Measurements from ENCODE around the gene PARVB. TPM values are rescaled to one million over a fixed set of nuclear protein-coding genes. Genes with fewer than 3 reads are reported as not detected.

PARVB gene
- total and polyA plus RNA-seq, 10 of the 15 experiments (the other 5 are each of a cell fraction or from before 2014, with no cell fraction given): 5.2 to 264 (median 76.0) TPM

- ChIA-PET RAD21 (ENCODE audit: unreplicated experiment) (no interaction called here), CTCF (no interaction called here), SMC1A (ENCODE audit: uncharacterized antibody, unreplicated experiment) (no interaction called here), POLR2A (no interaction called here)
- Histone ChIP-seq H3K4me3 (no peak overlapping the region), H3K9ac (ENCODE audit: control insufficient read depth, insufficient read depth, low read length) (no peak overlapping the region), H3K79me2 (ENCODE audit: control insufficient read depth, insufficient read depth, low read length) (no peaks in the 10 kb centered on the region), H2AFZ (ENCODE audit: control insufficient read depth, low read depth, low read length) (no peak overlapping the region), H3K36me3 (ENCODE audit: control insufficient read depth in 2 of 2, insufficient read depth in 2 of 2, low read length in 1 of 2) (peaks cover 7 to 18% of the 10 kb centered on the region in 2 experiments; a peak in 3 of 4 replicates), H3K4me1 (ENCODE audit: control insufficient read depth, insufficient read depth, low read length) (no peaks in the 10 kb centered on the region), H4K20me1 (ENCODE audit: control insufficient read depth, insufficient read depth) (no peaks in the 10 kb centered on the region), H3K9me3 (replicated peaks; ENCODE audit: control insufficient read depth, insufficient read depth, low read length) (no peaks in the 10 kb centered on the region), H3K27ac (ENCODE audit: control insufficient read depth, insufficient read depth) (no peak overlapping the region), H3K27me3 (replicated peaks in 1 of 2; ENCODE audit: control insufficient read depth in 2 of 2, insufficient read depth in 2 of 2, low read length in 1 of 2) (no peaks in the 10 kb centered on the region), H3K4me2 (ENCODE audit: control insufficient read depth, insufficient read depth) (no peak overlapping the region)
- WGBS (ENCODE audit: insufficient coverage, insufficient replicate concordance, low lambda C conversion rate, missing lambda C conversion rate): 93% methylated on average over 13 of the region's 13 CpGs
- intact Hi-C loops (cut with micrococcal nuclease; ENCODE audit: unreplicated experiment) (no loop called here), in situ Hi-C loops (cut with MboI) (no loop called here)
- no peak for FAIRE-seq
- BruUV-seq (replicated peaks): no TSS peak
- TF ChIP-seq FOXK2 (IDR thresholded peaks at IDR 0.05) (no peak), RFX5 (IDR thresholded peaks at IDR 0.05; ENCODE audit: low read depth, low read length) (no peak), SMAD1 (IDR thresholded peaks at IDR 0.05; ENCODE audit: low read depth, partially characterized antibody) (no peak), SREBF2 (IDR thresholded peaks at IDR 0.05; ENCODE audit: low read length) (no peak), ESRRA (IDR thresholded peaks at IDR 0.05; ENCODE audit: low read length) (no peak), RAD51 (IDR thresholded peaks at IDR 0.05) (no peak)
- TF ChIP-seq, protein P1, sequence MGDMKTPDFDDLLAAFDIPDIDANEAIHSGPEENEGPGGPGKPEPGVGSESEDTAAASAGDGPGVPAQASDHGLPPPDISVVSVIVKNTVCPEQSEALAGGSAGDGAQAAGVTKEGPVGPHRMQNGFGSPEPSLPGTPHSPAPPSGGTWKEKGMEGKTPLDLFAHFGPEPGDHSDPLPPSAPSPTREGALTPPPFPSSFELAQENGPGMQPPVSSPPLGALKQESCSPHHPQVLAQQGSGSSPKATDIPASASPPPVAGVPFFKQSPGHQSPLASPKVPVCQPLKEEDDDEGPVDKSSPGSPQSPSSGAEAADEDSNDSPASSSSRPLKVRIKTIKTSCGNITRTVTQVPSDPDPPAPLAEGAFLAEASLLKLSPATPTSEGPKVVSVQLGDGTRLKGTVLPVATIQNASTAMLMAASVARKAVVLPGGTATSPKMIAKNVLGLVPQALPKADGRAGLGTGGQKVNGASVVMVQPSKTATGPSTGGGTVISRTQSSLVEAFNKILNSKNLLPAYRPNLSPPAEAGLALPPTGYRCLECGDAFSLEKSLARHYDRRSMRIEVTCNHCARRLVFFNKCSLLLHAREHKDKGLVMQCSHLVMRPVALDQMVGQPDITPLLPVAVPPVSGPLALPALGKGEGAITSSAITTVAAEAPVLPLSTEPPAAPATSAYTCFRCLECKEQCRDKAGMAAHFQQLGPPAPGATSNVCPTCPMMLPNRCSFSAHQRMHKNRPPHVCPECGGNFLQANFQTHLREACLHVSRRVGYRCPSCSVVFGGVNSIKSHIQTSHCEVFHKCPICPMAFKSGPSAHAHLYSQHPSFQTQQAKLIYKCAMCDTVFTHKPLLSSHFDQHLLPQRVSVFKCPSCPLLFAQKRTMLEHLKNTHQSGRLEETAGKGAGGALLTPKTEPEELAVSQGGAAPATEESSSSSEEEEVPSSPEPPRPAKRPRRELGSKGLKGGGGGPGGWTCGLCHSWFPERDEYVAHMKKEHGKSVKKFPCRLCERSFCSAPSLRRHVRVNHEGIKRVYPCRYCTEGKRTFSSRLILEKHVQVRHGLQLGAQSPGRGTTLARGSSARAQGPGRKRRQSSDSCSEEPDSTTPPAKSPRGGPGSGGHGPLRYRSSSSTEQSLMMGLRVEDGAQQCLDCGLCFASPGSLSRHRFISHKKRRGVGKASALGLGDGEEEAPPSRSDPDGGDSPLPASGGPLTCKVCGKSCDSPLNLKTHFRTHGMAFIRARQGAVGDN (IDR thresholded peaks at IDR 0.05): no peak
- DNase-seq (ENCODE audit: low read depth, low spot score): no peak
- ATAC-seq: no peak
These were observed 138.9 kb downstream of the PARVB start for GRCh38 chr22:44162960-44163359.

Measured in GM12878 (cell line).